Measurements from ENCODE around the gene NMNAT2. TPM values are rescaled to one million over a fixed set of nuclear protein-coding genes. Genes with fewer than 3 reads are reported as not detected.

NMNAT2 gene
- total and polyA plus RNA-seq, 2 donors from 2014 or later: 0.17 to 2.0 TPM

DNA sequence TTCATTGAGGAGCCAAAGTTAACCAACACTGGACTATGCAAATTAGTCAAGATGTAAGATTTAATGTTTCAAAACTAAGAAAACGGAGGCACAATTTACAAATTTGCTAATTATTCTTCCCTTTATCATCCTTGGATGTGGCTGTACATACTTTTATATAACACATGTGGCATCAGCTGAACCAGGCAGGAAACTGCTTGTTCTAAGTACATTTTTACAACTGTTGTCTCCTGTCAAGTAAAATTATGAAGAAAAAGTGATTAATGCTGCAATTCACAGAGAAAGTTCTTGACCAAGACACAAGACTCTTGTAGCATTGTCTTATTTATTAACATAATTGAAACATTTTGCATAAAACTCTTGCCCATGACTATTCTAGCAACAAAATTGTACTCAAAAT is 170.2 kb downstream of the NMNAT2 start:
- no peak overlapping the region for H3K27ac ChIP-seq (ENCODE audit: low read depth in 2 of 2, low read length in 2 of 2)
- no peak overlapping the region for H3K9ac ChIP-seq (ENCODE audit: low read length in 3 of 3)
- intact Hi-C loops (cut with DNase I): no loop called here
- no peaks in the 10 kb centered on the region for H3K9me3 ChIP-seq (ENCODE audit: control insufficient read depth in 2 of 3, insufficient read depth in 1 of 3, low read length in 3 of 3)
- no peaks in the 10 kb centered on the region for H3K4me1 ChIP-seq (ENCODE audit: control insufficient read depth in 2 of 3, insufficient read depth in 2 of 3, low read depth in 1 of 3, low read length in 3 of 3)
- H3K27me3 ChIP-seq (ENCODE audit: control insufficient read depth, insufficient read depth, low read length): no peaks in the 10 kb centered on the region
- FAIRE-seq (no peak), DNase-seq (no peak)
- TF ChIP-seq, protein P1, sequence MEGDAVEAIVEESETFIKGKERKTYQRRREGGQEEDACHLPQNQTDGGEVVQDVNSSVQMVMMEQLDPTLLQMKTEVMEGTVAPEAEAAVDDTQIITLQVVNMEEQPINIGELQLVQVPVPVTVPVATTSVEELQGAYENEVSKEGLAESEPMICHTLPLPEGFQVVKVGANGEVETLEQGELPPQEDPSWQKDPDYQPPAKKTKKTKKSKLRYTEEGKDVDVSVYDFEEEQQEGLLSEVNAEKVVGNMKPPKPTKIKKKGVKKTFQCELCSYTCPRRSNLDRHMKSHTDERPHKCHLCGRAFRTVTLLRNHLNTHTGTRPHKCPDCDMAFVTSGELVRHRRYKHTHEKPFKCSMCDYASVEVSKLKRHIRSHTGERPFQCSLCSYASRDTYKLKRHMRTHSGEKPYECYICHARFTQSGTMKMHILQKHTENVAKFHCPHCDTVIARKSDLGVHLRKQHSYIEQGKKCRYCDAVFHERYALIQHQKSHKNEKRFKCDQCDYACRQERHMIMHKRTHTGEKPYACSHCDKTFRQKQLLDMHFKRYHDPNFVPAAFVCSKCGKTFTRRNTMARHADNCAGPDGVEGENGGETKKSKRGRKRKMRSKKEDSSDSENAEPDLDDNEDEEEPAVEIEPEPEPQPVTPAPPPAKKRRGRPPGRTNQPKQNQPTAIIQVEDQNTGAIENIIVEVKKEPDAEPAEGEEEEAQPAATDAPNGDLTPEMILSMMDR (IDR thresholded peaks at IDR 0.05; ENCODE audit: borderline replicate concordance, extremely low read depth, insufficient read depth): no peak
- no peaks in the 10 kb centered on the region for H3K36me3 ChIP-seq (ENCODE audit: control insufficient read depth in 2 of 3, insufficient read depth in 3 of 3, low read length in 3 of 3)
- no peak overlapping the region for H3K4me3 ChIP-seq (ENCODE audit: low read length in 3 of 3)

DNA sequence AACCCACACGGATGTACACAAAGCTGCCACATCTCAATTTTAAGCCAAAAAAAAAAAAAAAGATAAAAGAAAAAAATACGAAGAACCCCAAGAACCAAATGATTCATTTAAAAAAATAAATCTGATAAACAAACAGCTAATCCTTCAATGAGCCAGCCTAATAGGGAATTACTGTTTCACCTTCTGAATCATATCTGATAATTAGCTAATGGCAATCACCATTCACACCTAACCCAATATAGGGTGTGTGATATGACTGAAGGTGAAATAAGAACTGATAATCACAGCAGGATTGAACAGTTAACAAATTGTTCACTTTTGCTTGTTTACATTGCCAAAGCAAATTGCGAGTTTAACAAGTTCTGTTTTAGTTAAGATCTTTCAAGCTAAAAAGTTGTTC is 170.7 kb downstream of the NMNAT2 start:
- TF ChIP-seq, protein P1 (IDR thresholded peaks at IDR 0.05; ENCODE audit: borderline replicate concordance, extremely low read depth, insufficient read depth): no peak
- Histone ChIP-seq H3K4me1 (ENCODE audit: control insufficient read depth in 2 of 3, insufficient read depth in 2 of 3, low read depth in 1 of 3, low read length in 3 of 3) (peaks cover 0 to 4% (median 0%) of the 10 kb centered on the region in 3 donors), H3K36me3 (ENCODE audit: control insufficient read depth in 2 of 3, insufficient read depth in 3 of 3, low read length in 3 of 3) (no peaks in the 10 kb centered on the region), H3K27me3 (ENCODE audit: control insufficient read depth, insufficient read depth, low read length) (no peaks in the 10 kb centered on the region), H3K4me3 (ENCODE audit: low read length in 3 of 3) (no peak overlapping the region), H3K9ac (ENCODE audit: low read length in 3 of 3) (no peak overlapping the region), H3K9me3 (ENCODE audit: control insufficient read depth in 2 of 3, insufficient read depth in 1 of 3, low read length in 3 of 3) (no peaks in the 10 kb centered on the region), H3K27ac (ENCODE audit: low read depth in 2 of 2, low read length in 2 of 2) (no peak overlapping the region)
- FAIRE-seq (no peak), DNase-seq (no peak)
- intact Hi-C loops (cut with DNase I): no loop called here

DNA sequence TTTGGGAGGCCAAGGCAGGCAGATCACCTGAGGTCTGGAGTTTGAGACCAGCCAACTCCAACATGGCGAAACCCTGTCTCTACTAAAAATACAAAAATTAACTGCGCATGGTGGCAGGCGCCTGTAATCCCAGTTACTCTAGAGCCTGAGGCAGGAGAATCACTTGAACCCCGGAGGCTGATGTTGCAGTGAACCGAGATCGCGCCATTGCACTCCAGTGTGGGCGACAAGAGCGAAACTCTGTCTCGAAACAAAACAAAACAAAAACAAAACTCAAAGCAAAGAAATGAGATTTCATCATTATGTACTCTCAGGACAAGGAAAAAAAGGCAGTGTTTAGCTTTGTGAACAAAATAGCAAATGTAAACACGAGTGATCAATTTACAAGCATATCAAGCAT is 171.1 kb downstream of the NMNAT2 start:
- TF ChIP-seq, protein P1 (IDR thresholded peaks at IDR 0.05; ENCODE audit: borderline replicate concordance, extremely low read depth, insufficient read depth): no peak
- no peak overlapping the region for H3K9ac ChIP-seq (ENCODE audit: low read length in 3 of 3)
- H3K27me3 ChIP-seq (ENCODE audit: control insufficient read depth, insufficient read depth, low read length): no peaks in the 10 kb centered on the region
- peaks cover 0 to 6% (median 0%) of the 10 kb centered on the region in 3 donors for H3K4me1 ChIP-seq (ENCODE audit: control insufficient read depth in 2 of 3, insufficient read depth in 2 of 3, low read depth in 1 of 3, low read length in 3 of 3)
- FAIRE-seq (no peak), DNase-seq (no peak)
- no peak overlapping the region for H3K4me3 ChIP-seq (ENCODE audit: low read length in 3 of 3)
- no peak overlapping the region for H3K27ac ChIP-seq (ENCODE audit: low read depth in 2 of 2, low read length in 2 of 2)
- H3K9me3 ChIP-seq (ENCODE audit: control insufficient read depth in 2 of 3, insufficient read depth in 1 of 3, low read length in 3 of 3): no peaks in the 10 kb centered on the region
- H3K36me3 ChIP-seq (ENCODE audit: control insufficient read depth in 2 of 3, insufficient read depth in 3 of 3, low read length in 3 of 3): no peaks in the 10 kb centered on the region
- intact Hi-C loops (cut with DNase I): no loop called here

DNA sequence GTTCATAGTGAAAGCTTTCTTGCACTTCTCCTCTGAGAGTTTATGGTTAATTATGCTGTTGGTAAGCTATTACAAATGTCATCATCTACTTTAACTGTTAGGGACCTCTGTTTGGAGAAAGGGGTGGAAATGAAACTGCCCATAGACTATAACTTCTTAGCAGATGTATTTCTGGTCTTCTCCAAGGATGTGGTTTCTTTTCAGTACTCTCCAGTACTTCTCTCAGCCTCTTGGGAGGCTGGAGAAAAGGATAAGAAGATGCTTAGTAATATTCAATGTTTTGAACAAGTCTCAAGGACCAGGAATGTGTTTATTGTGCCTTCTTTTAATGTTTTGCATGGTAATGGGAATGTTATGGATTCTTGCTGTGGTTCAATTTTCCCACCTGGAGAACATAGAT is 171.7 kb downstream of the NMNAT2 start:
- no peak overlapping the region for H3K4me3 ChIP-seq (ENCODE audit: low read length in 3 of 3)
- no peak overlapping the region for H3K27ac ChIP-seq (ENCODE audit: low read depth in 2 of 2, low read length in 2 of 2)
- no peaks in the 10 kb centered on the region for H3K9me3 ChIP-seq (ENCODE audit: control insufficient read depth in 2 of 3, insufficient read depth in 1 of 3, low read length in 3 of 3)
- DNase-seq: no peak
- FAIRE-seq: no peak
- TF ChIP-seq, protein P1 (IDR thresholded peaks at IDR 0.05; ENCODE audit: borderline replicate concordance, extremely low read depth, insufficient read depth): no peak
- peaks cover 0 to 6% (median 0%) of the 10 kb centered on the region in 3 donors for H3K4me1 ChIP-seq (ENCODE audit: control insufficient read depth in 2 of 3, insufficient read depth in 2 of 3, low read depth in 1 of 3, low read length in 3 of 3)
- intact Hi-C loops (cut with DNase I): no loop called here
- no peaks in the 10 kb centered on the region for H3K27me3 ChIP-seq (ENCODE audit: control insufficient read depth, insufficient read depth, low read length)
- no peaks in the 10 kb centered on the region for H3K36me3 ChIP-seq (ENCODE audit: control insufficient read depth in 2 of 3, insufficient read depth in 3 of 3, low read length in 3 of 3)
- H3K9ac ChIP-seq (ENCODE audit: low read length in 3 of 3): no peak overlapping the region
